GM18951 (cell line): ENCODE results near the gene ENTPD2.

Experiments used
- POLR2A ChIP-seq: IDR thresholded peaks from 4 replicates; pipeline ENCODE4 v1.6.1; 2011; ENCODE audit warnings: mild to moderate bottlenecking; ENCODE audit not compliant: insufficient read length, insufficient read depth; ENCODE audit errors: extremely low read depth
- in situ Hi-C: fragments of 300-500 bp; cut with MboI; formaldehyde crosslinking; loops from one replicate; pipeline ENCODE4 v1.12.0; 2022; ENCODE audit warnings: low sequenced_read_pairs, mixed read lengths, inconsistent platforms; ENCODE audit not compliant: unreplicated experiment

ENTPD2 gene

GRCh38 chr9:137053944-137054931, at the start of gene ENTPD2:
Gene ENTPD2 (minus strand): TSS chr9:137054061. CDS start chr9:137053997, 64 bp downstream.
- in situ Hi-C loops = no loop called here
- no peak for TF ChIP-seq POLR2A

DNA sequence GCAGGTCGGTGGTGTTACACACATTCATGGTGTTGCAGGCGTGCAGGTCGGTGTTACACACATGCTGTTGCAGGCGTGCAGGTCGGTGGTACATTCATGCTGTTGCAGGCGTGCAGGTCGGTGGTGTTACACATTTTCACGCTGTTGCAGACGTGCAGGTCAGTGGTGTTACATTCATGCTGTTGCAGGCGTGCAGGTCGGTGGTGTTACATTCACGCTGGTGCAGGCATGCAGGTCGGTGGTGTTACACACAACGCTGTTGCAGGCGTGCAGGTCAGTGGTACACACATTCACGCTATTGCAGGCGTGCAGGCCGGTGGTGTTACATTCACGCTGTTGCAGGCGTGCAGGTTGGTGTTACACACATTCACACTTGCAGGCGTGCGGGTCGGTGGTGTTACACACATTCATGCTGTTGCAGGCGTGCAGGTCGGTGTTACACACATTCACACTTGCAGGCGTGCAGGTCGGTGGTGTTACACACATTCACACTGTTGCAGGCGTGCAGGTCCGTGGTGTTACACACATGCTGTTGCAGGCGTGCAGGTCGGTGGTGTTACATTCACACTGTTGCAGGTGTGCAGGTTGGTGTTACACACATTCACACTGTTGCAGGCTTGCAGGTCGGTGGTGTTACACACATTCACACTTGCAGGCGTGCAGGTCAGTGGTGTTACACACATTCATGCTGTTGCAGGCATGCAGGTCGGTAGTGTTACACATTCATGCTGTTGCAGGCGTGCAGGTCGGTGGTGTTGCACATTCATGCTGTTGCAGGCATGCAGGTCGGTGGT, 49.5 kb upstream of the ENTPD2 start:
- in situ Hi-C loops = no loop called here
- no peak for TF ChIP-seq POLR2A

DNA sequence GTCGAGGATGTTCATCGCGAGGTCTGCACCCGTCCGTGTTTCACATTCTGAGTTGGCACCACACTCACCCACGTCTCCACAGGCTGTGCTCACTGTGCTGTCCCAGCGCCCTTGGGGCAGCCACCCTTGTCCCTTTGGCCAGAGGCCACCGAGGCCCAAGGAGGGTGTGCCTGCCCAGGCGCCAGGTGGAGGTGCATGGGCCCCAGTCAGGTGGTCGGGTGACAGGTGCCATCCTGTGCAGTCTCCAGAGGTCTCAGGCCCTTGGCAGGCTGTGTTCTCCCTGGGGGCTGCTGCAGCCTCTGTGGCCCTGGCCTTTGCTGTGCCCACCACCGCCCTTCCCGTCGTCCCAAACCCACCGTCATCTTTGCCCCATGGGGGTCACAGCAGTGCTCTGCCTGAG, 45.4 kb upstream of the ENTPD2 start:
- in situ Hi-C loops = no loop called here
- TF ChIP-seq POLR2A = no peak

GRCh38 chr9:137097761-137098462, 44.1 kb upstream of the ENTPD2 start:
- in situ Hi-C loops = no loop called here
- TF ChIP-seq POLR2A = no peak

DNA sequence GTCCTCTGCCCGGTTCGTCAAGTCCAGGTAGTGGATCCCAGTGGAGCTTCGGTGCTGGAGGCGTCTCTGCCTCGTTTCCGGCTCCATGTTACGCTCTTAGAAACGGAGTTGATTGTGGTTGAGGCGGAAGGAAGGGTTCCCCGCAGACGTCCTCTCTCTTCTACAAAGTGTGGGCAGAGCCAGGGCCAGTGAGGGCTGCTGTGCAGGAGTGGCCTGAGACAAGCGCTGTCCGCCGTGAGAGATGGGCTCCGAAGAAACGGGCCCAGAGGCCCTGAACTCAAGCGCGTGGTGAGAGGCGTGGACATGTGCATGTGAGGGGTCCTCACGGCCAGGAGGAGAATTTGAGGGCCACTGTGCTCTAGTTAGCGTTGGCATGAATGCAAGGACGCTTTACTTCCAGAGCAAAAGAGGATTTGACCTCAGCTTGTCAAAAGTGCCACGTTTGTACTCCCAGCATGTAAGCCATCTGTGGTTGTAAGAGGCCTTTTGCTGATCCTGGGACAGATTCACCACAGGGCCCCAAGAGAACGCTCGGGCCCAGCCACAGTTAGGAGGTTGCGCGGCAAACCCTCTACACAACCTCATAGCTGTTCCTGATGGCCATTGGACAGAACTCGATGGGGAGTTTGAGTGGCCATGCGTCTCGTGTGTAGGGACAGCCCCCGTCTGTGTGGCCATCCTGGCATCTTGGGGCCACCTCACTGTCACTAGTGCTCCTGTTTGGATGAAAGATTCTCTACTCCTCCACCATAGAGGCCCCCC, 43.1 kb upstream of the ENTPD2 start:
- TF ChIP-seq POLR2A = no peak
- in situ Hi-C loops = no loop called here

GRCh38 chr9:137095664-137096517, 42.0 kb upstream of the ENTPD2 start:
- peak; percentile 33 for TF ChIP-seq POLR2A
- in situ Hi-C loops = no loop called here

GRCh38 chr9:137089232-137089947, 35.5 kb upstream of the ENTPD2 start:
- no peak for TF ChIP-seq POLR2A
- in situ Hi-C loops = no loop called here

GRCh38 chr9:137088121-137088520, 34.3 kb upstream of the ENTPD2 start:
- TF ChIP-seq POLR2A = no peak

DNA sequence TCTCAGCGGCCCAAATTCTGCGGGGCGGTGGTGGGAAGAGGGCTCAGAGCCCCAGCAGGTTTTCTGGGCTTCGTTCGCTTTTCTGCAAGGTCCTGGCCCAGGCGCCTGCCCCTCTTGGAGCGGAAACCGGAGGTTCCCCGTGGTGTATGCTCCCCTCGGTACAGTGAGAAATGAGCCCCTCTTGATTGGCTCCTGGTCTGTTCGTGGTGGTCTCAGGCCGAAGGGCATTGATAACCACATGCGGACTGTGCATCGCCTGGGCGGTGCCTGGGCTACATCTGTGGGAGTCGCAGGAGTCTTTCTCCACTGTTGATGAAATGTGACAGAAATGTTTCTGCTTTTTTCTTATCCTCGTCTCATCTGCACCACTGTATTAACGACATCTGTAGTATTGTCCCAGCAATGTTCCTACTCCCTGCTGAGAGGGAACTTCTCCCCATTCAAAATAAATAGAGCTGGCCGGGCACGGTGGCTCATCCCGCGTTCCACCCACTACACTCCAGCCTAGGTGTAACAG, 33.6 kb upstream of the ENTPD2 start:
- TF ChIP-seq POLR2A = no peak
- in situ Hi-C loops = no loop called here

More at GRCh38 chr9:137088121-137088520, 34.3 kb upstream of the ENTPD2 start:
- in situ Hi-C loops = no loop called here

DNA sequence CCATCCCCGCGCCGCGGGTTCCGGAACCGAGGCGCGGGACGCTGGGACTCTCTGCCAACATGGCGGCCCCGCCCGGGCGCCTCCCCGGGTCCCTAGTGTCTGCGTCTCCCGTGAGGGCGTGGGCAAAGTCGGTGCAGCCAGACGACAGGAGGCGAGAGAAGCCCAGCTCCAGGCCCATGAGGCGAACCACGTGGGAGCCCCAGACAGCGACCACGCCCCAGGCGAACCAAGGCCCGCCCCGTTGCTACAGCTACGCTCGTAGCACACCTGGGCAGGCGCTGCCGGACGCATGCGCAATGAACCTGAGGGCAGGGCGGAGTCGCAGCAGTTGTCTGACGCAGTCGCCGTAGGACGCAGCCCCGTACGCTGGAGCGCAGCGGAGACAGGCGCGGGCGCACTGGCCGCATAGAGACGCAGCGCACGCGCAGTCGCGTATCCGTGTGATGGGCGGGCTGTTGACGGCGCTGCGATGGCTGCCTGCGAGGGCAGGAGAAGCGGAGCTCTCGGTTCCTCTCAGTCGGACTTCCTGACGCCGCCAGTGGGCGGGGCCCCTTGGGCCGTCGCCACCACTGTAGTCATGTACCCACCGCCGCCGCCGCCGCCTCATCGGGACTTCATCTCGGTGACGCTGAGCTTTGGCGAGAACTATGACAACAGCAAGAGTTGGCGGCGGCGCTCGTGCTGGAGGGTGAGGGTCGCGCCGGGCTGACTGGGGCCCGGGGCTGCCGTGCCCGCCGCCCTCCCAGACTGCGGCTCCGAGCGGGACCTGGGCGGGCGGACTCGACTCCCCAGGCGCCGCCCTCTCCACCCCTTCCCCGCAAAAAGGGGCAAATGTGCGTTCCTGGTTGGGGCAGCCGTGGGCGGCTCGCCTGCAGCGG, 32.9 kb upstream of the ENTPD2 start, which contains the start of gene MAN1B1:
Gene MAN1B1, plus strand, starts transcription at position 455 of the 878 bp plus-strand sequence. Its CDS starts 15 bp downstream, at position 470.
- TF ChIP-seq POLR2A = peak; percentile 73
- in situ Hi-C loops = no loop called here
